KOPT-K1 (cell line): Measurements from ENCODE around the gene BICDL2.

Experiments
- H3K27ac ChIP-seq: fragments of 200-600 bp; sonication (generic); 2 replicates; pipeline ENCODE4 v1.5.1; 2016; ENCODE audit warnings: antibody characterized with exemption, mild to moderate bottlenecking, low read depth, low read length; ENCODE audit not compliant: poor library complexity, severe bottlenecking
- H3K36me3 ChIP-seq: fragments of 200-600 bp; sonication (generic); 2 replicates; pipeline ENCODE4 v1.5.1; 2017; ENCODE audit warnings: antibody characterized with exemption, mild to moderate bottlenecking, low read length, moderate library complexity; ENCODE audit not compliant: insufficient read depth
- H3K9me3 ChIP-seq: fragments of 200-600 bp; sonication (generic); 2 replicates; pipeline ENCODE4 v1.5.1; 2017; ENCODE audit warnings: antibody characterized with exemption, low read length, mild to moderate bottlenecking; ENCODE audit not compliant: insufficient read depth, poor library complexity, severe bottlenecking

BICDL2 gene

GRCh38 chr16:2982402-2982801 is 54.3 kb downstream of the BICDL2 start:
- Histone ChIP-seq H3K36me3 (peaks cover 11% of the 10 kb centered on the region), H3K9me3 (no peaks in the 10 kb centered on the region), H3K27ac (no peak overlapping the region)

GRCh38 chr16:2981899-2982250 is 54.9 kb downstream of the BICDL2 start:
- Histone ChIP-seq H3K27ac (no peak overlapping the region), H3K36me3 (peaks cover 16% of the 10 kb centered on the region), H3K9me3 (no peaks in the 10 kb centered on the region)

GRCh38 chr16:2981177-2981898 is 55.4 kb downstream of the BICDL2 start:
- H3K9me3 ChIP-seq = no peaks in the 10 kb centered on the region
- H3K36me3 ChIP-seq = peaks cover 22% of the 10 kb centered on the region
- peak overlapping the region; percentile 90 for H3K27ac ChIP-seq

- H3K9me3 ChIP-seq = no peaks in the 10 kb centered on the region
- H3K27ac ChIP-seq = peak within 1 kb of the TSS; percentile 90
- H3K36me3 ChIP-seq = peaks cover 30% of the 10 kb centered on the region
Observed at GRCh38 chr16:2980227-2981176, 56.2 kb downstream of the BICDL2 start, which contains the start of gene PKMYT1. Gene PKMYT1, minus strand, starts transcription at chr16:2980446. Its CDS starts 789 bp downstream, at chr16:2979657.

GRCh38 chr16:2979669-2980226 is 57.0 kb downstream of the BICDL2 start:
- Histone ChIP-seq H3K36me3 (peaks cover 37% of the 10 kb centered on the region), H3K27ac (peak overlapping the region; percentile 90), H3K9me3 (no peaks in the 10 kb centered on the region)
